Activated T-helper 17 cell treated with anti-CD3 and anti-CD28 coated beads, Interleukin-2, amount 50 U/mL, for 72 hours (primary cell): ENCODE results near the gene ZNF792. TPM values are rescaled to one million over a fixed set of nuclear protein-coding genes. Genes with fewer than 3 reads are reported as not detected.
A peak's percentile ranks its signal among the peaks of the same experiment; 100 is the strongest.
"Not testable (repeated sequence)": the region's sequence is repeated elsewhere in the genome, so short reads cannot be mapped to it uniquely, and the experiment has no call there.

Source experiments
- ATAC-seq: fragments of 150-1000 bp; cut with Tn5 transposase; replicated peaks from 2 replicates; pipeline ENCODE4 v1.10.0; 2021; ENCODE audit warnings: mild to moderate bottlenecking, moderate library complexity
- H3K27ac Mint-ChIP-seq: one replicate; pipeline ENCODE4 v1.8.0; 2022; ENCODE audit warnings: mixed read lengths
- H3K27me3 Mint-ChIP-seq: one replicate; pipeline ENCODE4 v1.8.0; 2022; ENCODE audit warnings: mixed read lengths
- H3K36me3 Mint-ChIP-seq: one replicate; pipeline ENCODE4 v1.8.0; 2022; ENCODE audit warnings: low read depth, mild to moderate bottlenecking, mixed read lengths
- H3K4me1 Mint-ChIP-seq: one replicate; pipeline ENCODE4 v1.8.0; 2022; ENCODE audit warnings: mixed read lengths
- H3K4me3 Mint-ChIP-seq: one replicate; pipeline ENCODE4 v1.8.0; 2022; ENCODE audit warnings: mild to moderate bottlenecking, mixed read lengths
- H3K9me3 Mint-ChIP-seq: one replicate; pipeline ENCODE4 v1.8.0; 2022; ENCODE audit warnings: mixed read lengths
- total RNA-seq, 2 donors: library from RNA; stranded (reverse); gene quantifications; one replicate each; pipeline ENCODE4 v1.2.3, GENCODE V29; 2022

Gene ZNF792
- total RNA-seq, 2 donors from 2014 or later, result 7.6 to 7.9 TPM

DNA sequence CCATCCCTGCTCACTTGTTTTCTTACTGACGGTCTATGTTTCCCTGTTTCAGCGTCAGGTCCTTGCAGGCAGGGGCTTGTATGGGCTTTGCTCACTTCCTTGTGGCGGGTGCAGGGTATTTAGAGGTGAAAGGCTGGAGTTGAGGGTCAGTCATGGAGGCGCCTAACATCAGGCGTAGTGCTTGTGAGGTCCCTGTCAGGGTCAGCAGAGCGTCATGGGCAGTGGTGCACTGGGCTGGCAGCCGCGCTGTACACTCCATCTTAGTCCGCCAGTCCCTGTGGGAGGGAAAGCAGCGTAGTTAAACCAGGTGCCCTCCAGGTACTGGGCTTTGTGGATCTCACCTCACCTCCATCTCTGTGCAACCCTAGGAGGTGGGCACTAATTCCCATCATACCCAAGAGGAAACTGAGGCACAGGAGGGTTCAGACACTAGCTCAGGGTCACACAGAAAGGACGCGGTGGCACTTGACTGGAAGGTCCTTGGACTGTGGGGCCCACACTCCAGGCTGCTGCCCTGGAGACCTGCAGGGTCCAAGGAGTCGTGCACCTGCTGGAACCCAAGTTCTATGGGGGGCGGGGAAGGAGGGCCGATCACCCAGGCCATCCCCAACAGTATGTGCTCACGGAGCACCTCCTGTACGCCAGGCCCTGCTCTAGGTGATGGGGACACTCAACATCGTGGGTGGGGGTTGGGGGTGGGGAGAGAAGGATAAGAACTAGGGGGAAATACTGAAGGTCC lies 40.7 kb upstream of the ZNF792 start:
- Mint-ChIP-seq H3K9me3 (no peaks in the 10 kb centered on the region), H3K36me3 (peaks cover 91% of the 10 kb centered on the region), H3K4me3 (peak overlapping the region; percentile 99), H3K4me1 (peaks cover 31% of the 10 kb centered on the region), H3K27ac (no peak overlapping the region), H3K27me3 (no peaks in the 10 kb centered on the region)
- ATAC-seq, result no peak

GRCh38 chr19:35002037-35002535 lies 38.1 kb upstream of the ZNF792 start:
- no peaks in the 10 kb centered on the region for H3K27me3 Mint-ChIP-seq
- H3K36me3 Mint-ChIP-seq, result peaks cover 65% of the 10 kb centered on the region
- ATAC-seq, result no peak

GRCh38 chr19:35000647-35001501 lies 36.8 kb upstream of the ZNF792 start:
- peaks cover 42% of the 10 kb centered on the region for H3K4me1 Mint-ChIP-seq
- H3K9me3 Mint-ChIP-seq, result no peaks in the 10 kb centered on the region
- H3K27ac Mint-ChIP-seq, result peak overlapping the region; percentile 99
- peak overlapping the region; percentile 99 for H3K4me3 Mint-ChIP-seq
- peak; percentile 39 for ATAC-seq
- H3K36me3 Mint-ChIP-seq, result peaks cover 52% of the 10 kb centered on the region
- no peaks in the 10 kb centered on the region for H3K27me3 Mint-ChIP-seq

More at GRCh38 chr19:35002037-35002535, 38.1 kb upstream of the ZNF792 start:
- Mint-ChIP-seq H3K4me1 (peaks cover 46% of the 10 kb centered on the region), H3K27ac (peak overlapping the region; percentile 99), H3K9me3 (no peaks in the 10 kb centered on the region), H3K4me3 (peak overlapping the region; percentile 99)

GRCh38 chr19:35000338-35000646 lies 36.3 kb upstream of the ZNF792 start:
- H3K27ac Mint-ChIP-seq, result peak overlapping the region; percentile 92
- H3K4me3 Mint-ChIP-seq, result peak overlapping the region; percentile 87
- no peaks in the 10 kb centered on the region for H3K27me3 Mint-ChIP-seq
- H3K9me3 Mint-ChIP-seq, result no peaks in the 10 kb centered on the region
- peaks cover 42% of the 10 kb centered on the region for H3K4me1 Mint-ChIP-seq
- no peak for ATAC-seq
- peaks cover 47% of the 10 kb centered on the region for H3K36me3 Mint-ChIP-seq

- Mint-ChIP-seq H3K4me3 (peak within 1 kb of the TSS; percentile 99), H3K9me3 (no peaks in the 10 kb centered on the region), H3K27ac (peak within 1 kb of the TSS; percentile 99), H3K36me3 (peaks cover 41% of the 10 kb centered on the region), H3K4me1 (peaks cover 42% of the 10 kb centered on the region), H3K27me3 (no peaks in the 10 kb centered on the region)
- peak; percentile 73 for ATAC-seq
Measured at GRCh38 chr19:34999498-35000337, 35.7 kb upstream of the ZNF792 start, which contains the start of gene GRAMD1A. GRAMD1A (plus strand) TSS chr19:35000323; CDS start chr19:35000479, 156 bp downstream.

DNA sequence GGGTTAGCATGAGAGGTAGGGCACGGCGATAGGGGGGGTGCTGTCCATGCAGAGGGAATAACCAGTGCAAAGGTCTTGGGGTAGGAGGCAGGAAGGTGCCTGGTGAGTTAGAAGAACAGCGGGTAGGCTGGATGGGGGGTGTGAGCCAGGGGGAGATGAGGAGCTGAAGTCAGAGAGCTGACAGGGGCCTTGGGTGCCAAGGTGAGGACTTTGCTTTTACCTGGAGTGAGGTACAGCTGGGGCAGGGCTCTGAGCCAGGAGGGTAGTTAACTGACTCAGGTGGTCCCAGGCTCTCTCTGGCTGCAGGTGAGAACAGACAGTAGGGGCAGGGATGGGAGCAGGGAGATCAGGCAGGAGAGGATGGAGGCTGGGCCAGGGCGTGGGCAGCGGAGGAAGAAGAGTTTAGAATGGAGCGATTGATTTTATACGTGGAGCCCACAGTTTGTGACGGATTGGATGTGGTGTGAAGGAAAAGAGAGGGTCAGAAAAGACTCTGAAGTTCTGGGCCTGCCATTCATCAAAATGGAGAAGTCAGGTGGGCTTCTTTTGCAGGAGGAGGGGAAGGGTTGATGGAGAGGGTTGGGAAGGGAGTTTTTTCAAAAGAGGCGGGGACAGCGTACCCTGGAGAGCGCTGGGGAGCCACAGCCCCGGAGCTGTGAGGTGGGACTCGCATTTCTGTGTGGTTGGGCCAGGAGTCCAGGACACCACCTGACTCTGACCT lies 34.9 kb upstream of the ZNF792 start:
- Mint-ChIP-seq H3K4me3 (peak overlapping the region; percentile 87), H3K27ac (peak overlapping the region; percentile 92), H3K36me3 (peaks cover 33% of the 10 kb centered on the region), H3K4me1 (peaks cover 37% of the 10 kb centered on the region), H3K27me3 (no peaks in the 10 kb centered on the region), H3K9me3 (no peaks in the 10 kb centered on the region)
- no peak for ATAC-seq

GRCh38 chr19:34998224-34998623 lies 34.2 kb upstream of the ZNF792 start:
- Mint-ChIP-seq H3K4me1 (peaks cover 32% of the 10 kb centered on the region), H3K36me3 (peaks cover 26% of the 10 kb centered on the region), H3K4me3 (peak overlapping the region; percentile 87), H3K27ac (peak overlapping the region; percentile 92)
- H3K9me3 Mint-ChIP-seq, ATAC-seq, H3K27me3 Mint-ChIP-seq: not testable (repeated sequence)

- peaks cover 23% of the 10 kb centered on the region for H3K4me1 Mint-ChIP-seq
Measured at GRCh38 chr19:34997071-34997617, 33.1 kb upstream of the ZNF792 start.

GRCh38 chr19:34995551-34995950 lies 31.5 kb upstream of the ZNF792 start:
- peak overlapping the region; percentile 90 for H3K27ac Mint-ChIP-seq
- H3K9me3 Mint-ChIP-seq, result no peaks in the 10 kb centered on the region
- H3K36me3 Mint-ChIP-seq, result peaks cover 4% of the 10 kb centered on the region
- no peak overlapping the region for H3K4me3 Mint-ChIP-seq
- ATAC-seq, result no peak
- no peaks in the 10 kb centered on the region for H3K27me3 Mint-ChIP-seq
- H3K4me1 Mint-ChIP-seq, result peaks cover 34% of the 10 kb centered on the region

More at GRCh38 chr19:34997071-34997617, 33.1 kb upstream of the ZNF792 start:
- H3K9me3 Mint-ChIP-seq, result no peaks in the 10 kb centered on the region
- no peak for ATAC-seq
- peak overlapping the region; percentile 90 for H3K27ac Mint-ChIP-seq
- H3K27me3 Mint-ChIP-seq, result no peaks in the 10 kb centered on the region
- H3K4me3 Mint-ChIP-seq, result peak overlapping the region; percentile 87
- peaks cover 15% of the 10 kb centered on the region for H3K36me3 Mint-ChIP-seq

DNA sequence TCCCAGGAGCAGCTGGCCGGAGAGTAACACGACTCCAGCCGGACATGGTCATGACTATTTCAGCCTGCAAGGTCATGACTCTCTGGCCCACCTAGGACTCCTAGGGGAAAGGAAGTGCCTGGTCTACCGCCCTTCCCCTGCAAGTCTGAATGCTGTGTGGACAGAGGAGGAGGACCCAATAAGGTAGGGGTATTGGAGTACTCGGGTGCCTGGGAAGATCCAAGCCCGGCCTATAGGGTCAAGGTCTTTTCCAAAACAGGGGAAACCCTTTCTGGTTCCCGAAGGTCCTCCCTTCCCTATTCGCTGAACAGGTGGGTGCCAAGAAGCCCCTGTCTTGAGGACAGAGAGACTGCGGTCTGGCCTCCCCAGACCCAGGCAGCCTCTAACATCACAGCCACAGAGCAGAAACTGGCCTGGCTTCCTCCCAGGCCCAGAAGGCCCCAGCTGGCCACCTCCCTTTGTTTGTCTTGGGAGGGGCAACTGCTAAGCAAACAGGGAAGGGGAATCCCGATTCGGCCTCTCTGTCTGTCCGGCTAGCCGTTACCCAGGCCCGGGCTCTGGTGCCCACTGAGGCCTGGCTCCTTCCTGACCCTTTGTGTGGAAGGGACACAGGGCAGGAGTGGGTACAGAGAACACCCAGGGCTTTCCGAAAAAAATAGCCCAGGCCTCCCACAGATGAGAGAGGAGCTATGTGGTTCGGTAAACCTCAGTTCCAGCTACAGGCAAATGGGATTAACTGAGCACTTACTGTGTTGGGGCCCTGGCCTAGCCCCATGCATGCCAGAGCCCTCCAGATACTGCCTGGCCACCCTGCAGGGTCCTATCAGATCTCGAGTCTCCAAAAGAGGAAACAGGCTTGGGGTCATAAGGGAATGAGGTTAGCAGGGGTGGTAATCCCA lies 30.9 kb upstream of the ZNF792 start:
- Mint-ChIP-seq H3K27me3 (no peaks in the 10 kb centered on the region), H3K9me3 (no peaks in the 10 kb centered on the region), H3K36me3 (peaks cover 7% of the 10 kb centered on the region), H3K4me1 (peaks cover 39% of the 10 kb centered on the region), H3K4me3 (no peak overlapping the region), H3K27ac (no peak overlapping the region)
- ATAC-seq, result no peak

- ATAC-seq, result no peak
- Mint-ChIP-seq H3K27ac (no peak overlapping the region), H3K4me3 (no peak overlapping the region), H3K9me3 (no peaks in the 10 kb centered on the region), H3K27me3 (no peaks in the 10 kb centered on the region), H3K4me1 (peaks cover 39% of the 10 kb centered on the region), H3K36me3 (peaks cover 7% of the 10 kb centered on the region)
Measured at GRCh38 chr19:34994286-34994642, 30.2 kb upstream of the ZNF792 start.

DNA sequence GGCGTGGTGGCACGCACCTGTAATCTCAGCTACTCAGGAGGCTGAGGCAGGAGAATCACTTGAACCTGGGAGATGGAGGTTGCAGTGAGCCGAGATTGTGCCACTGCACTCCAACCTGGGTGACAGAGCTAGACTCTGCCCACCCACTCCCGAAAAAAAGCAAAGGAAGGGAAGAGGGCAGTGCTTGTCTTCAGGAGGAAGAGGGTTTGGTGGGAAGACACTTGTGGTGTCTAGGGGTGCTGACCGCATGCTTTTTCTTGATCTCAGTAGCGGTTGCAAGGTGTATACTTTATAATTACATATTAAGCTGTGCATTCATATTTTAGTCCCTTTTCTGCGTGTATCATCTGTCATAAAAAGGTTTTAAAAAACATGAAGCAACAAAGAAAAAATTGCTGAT lies 28.6 kb upstream of the ZNF792 start:
- not testable (repeated sequence) for ATAC-seq, H3K36me3 Mint-ChIP-seq, H3K9me3 Mint-ChIP-seq, H3K27me3 Mint-ChIP-seq
- Mint-ChIP-seq H3K27ac (peak overlapping the region; percentile 85), H3K4me3 (peak overlapping the region; percentile 70), H3K4me1 (peaks cover 33% of the 10 kb centered on the region)
